MM.1S (cell line): ENCODE measurements around the gene TTC17.

Experiments used
- CTCF ChIP-seq: fragments of 300-600 bp; sonication (generic); IDR thresholded peaks from 2 replicates; pipeline ENCODE4 v1.5.1; 2016; ENCODE audit warnings: antibody characterized with exemption, low read length, mixed read lengths
- EZH2 ChIP-seq: fragments of 300-600 bp; sonication (generic); optimal IDR thresholded peaks from 2 replicates; pipeline ENCODE3; 2017; ENCODE audit warnings: low read depth, mild to moderate bottlenecking, antibody characterized with exemption, low read length, mixed read lengths
- EZH2phosphoT487 ChIP-seq: fragments of 300-600 bp; sonication (generic); IDR thresholded peaks from 2 replicates; pipeline ENCODE4 v1.6.1; 2018; ENCODE audit warnings: antibody characterized with exemption, low read length

- TF ChIP-seq CTCF (no peak), EZH2phosphoT487 (no peak), EZH2 (no peak)
These were observed 139.8 kb downstream of the TTC17 start for GRCh38 chr11:43498561-43498960.
